HG02678 (cell line): ENCODE results near the gene EPS15.
"Not testable (repeated sequence)": the region's sequence is repeated elsewhere in the genome, so short reads cannot be mapped to it uniquely, and the experiment has no call there.

Experiments
- ATAC-seq: cut with Tn5 transposase; IDR thresholded peaks from one replicate; pipeline ENCODE4 v1.9.1; 2021; ENCODE audit warnings: mild to moderate bottlenecking, moderate library complexity; ENCODE audit not compliant: unreplicated experiment

EPS15 gene

DNA sequence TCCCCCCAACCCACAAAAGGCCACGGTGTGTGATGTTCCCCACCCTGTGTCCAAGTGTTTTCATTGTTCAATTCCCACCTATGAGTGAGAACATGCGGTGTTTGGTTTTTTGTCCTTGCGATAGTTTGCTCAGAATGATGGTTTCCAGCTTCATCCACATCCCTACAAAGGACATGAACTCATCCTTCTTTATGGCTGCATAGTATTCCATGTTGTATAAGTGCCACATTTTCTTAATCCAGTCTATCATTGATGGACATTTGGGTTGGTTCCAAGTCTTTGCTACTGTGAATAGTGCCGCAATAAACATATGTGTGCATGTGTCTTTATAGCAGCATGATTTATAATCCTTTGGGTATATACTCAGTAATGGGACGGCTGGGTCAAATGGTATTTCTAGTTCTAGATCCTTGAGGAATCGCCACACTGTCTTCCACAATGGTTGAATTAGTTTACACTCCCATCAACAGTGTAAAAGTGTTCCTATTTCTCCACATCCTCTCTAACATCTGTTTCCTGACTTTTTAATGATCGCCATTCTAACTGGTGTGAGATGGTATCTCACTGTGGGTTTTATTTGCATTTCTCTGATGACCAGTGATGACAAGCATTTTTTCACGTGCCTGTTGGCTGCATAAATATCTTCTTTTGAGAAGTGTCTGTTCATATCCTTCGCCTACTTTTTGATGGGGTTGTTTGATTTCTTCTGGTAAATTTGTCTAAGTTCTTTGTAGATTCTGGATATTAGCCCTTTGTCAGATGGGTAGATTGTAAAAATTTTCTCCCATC, 44.0 kb downstream of the EPS15 start:
- ATAC-seq, result not testable (repeated sequence)

GRCh38 chr1:51473331-51474115, 45.5 kb downstream of the EPS15 start:
- ATAC-seq, result no peak

DNA sequence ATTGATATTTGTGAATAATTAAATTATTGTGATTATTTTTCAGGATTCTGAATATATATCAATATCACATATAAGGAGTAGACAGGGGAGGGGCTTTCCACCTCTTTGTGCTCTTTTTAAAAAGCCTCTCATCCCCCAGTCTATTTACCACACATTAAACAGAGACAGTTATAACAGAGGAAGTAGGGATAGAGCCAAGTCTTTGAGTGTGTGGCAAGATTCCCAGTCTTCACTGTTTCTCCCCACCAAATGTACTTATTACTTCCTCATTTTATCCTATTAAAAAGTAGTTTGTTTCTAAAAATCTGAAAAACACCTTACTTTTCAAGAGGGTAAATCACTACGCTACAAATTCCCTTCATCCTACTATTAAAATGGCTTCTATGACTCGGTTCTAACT, 46.7 kb downstream of the EPS15 start:
- ATAC-seq, result no peak

DNA sequence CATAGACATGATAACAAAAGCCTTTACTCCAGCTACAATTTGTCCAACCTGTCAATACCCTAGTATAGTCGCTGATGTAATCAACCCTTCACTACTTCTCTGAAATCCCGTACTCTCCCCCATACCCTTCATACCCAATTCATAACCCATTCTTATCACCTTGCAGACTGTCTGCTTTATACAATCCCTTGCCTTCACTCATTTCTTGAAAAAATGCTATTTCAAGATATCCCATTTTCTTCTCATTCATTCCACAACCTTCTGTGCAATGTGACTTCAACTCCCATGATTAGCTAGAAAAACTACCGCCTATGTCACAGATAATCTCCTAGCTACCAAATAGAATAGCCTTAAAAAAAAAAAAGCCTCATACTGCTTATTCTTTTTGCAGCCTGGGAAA, 49.5 kb downstream of the EPS15 start:
- no peak for ATAC-seq

GRCh38 chr1:51464828-51465227, 54.2 kb downstream of the EPS15 start:
- ATAC-seq, result no peak

DNA sequence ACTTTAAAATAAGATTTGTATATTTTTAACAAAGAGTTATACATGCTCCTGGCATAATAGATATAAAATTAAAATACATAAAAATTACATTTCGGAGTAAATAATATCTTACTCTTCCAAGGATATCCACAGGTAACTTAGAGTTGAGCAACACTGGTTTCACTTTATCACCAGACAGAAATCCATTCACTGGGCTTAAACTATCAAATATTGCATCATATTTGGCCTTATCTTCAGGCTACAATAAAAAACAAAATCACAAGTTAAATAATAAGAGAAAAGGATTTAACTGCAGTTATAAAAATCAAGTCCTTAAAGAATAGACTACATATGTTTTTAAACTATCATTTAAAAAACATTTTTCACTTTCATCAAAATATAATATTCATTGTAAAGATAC, 55.5 kb downstream of the EPS15 start:
- no peak for ATAC-seq

- not testable (repeated sequence) for ATAC-seq
These were observed 56.8 kb downstream of the EPS15 start for GRCh38 chr1:51462289-51462688.

GRCh38 chr1:51454554-51454953, 64.5 kb downstream of the EPS15 start:
- no peak for ATAC-seq

GRCh38 chr1:51453010-51453409, 66.1 kb downstream of the EPS15 start:
- ATAC-seq, result no peak

GRCh38 chr1:51448844-51449454, 70.1 kb downstream of the EPS15 start:
- not testable (repeated sequence) for ATAC-seq

DNA sequence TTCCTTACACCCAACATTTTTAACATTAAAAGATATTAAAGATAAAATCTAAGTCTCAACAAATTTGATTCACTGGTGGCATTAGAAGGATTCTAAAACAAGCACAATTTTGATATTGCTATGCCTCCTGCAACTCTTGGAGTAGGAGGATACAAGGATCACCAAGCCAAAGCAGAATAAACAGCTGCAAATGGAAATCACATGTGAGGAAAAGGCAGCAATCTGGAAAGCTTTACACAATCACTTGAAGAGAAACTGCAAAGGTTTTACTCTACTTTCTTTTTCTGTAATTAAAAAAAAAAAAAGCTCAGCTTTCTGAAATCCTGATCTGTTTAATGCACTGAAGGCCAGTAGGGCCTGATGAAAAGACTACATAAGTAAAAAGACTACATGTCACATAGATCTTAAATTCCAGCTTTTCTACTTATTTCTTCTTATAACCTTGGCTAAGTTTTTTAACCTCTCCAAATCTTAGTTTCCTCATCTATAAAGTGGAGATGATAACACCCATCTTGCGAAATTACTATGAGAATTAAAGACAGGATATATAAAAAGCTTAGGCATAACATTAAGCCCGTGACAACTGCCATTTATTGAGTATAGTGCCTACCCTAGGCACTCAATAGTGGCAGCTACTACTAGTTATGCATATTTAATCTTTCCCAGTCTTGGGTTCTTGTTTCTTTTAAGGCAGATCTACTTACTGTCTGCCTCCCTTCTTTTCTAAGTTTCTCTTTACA, 73.5 kb downstream of the EPS15 start:
- ATAC-seq, result no peak

GRCh38 chr1:51444534-51445192, 74.4 kb downstream of the EPS15 start:
- ATAC-seq, result no peak

DNA sequence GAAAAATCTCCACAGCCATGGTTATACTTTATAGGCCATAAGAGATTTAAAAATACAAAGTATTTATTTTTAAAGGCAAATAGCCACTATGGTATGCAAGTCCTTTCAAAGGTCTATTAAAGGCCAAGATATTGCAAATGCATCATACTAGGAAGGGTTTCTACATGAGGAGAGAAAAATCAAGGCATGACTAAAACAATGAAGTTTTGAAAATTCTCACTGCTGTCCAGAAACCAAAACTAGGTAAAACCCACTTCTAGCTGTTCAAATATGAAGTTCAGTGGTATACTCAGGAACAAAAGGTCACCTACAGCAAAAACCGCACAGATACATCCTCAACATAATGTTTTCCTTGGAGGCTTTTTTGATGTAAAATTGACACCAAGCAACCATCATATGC, 75.0 kb downstream of the EPS15 start:
- no peak for ATAC-seq

- ATAC-seq, result no peak
These were observed 75.5 kb downstream of the EPS15 start for GRCh38 chr1:51443555-51443954.

DNA sequence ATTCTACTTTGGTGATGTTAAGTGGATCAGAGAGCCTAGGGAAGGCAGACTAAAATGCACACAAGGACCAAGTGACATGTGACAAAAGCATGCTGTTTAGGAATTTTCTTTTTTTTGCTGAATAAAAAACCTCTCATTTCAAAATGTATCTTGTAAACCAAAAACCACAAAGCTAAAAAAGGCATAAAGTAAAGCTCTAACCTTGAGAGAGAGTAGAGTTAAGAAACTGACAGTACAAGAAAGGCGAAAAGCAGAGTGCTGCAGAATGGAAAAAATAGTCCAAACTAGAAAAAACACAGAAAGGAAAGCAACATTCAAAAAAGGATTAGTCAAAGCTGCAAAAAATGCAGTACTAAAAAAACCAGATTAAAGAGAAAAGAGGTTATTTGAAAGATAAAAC, 76.5 kb downstream of the EPS15 start:
- no peak for ATAC-seq

GRCh38 chr1:51442198-51442597, 76.9 kb downstream of the EPS15 start:
- no peak for ATAC-seq

DNA sequence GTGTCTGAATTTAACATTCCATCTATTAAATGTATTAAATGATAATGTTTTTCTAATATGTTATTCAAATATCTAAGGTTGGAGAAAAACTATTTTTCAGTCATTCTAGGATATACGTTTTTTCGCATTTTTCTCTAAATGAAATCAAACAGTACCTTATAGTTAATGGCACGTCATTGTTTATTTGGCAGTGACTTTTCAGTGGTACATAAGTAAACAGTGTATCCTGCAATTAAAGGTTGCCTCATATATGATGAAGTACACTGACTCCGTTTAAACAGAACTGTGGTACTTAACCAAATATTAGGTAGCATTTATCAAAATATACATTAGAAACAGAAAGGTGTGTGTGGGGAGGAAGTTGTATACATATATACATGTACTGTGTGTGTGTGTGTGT, 79.2 kb downstream of the EPS15 start:
- no peak for ATAC-seq

- no peak for ATAC-seq
These were observed 80.0 kb downstream of the EPS15 start for GRCh38 chr1:51439053-51439452.

DNA sequence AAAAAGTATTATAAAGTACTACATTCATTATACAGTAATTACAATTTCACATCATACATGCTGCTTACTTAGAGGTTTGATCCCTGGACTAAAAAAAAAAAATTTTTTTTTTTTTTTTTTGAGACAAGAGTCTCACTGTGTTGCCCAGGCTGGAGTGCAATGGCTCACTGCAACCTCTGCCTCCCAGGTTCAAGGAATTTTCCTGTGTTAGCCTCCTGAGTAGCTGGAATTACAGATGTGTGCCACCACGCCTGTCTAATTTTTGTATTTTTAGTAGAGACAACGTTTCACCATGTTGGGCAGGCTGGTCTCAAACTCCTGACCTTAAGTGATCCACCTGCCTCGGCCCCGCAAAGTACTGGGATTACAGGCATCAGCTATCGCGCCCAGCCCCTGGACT, 81.7 kb downstream of the EPS15 start:
- not testable (repeated sequence) for ATAC-seq

GRCh38 chr1:51435878-51436277, 83.2 kb downstream of the EPS15 start:
- no peak for ATAC-seq
